MCF 10A (cell line): Measurements from ENCODE around the gene TWNK. TPM values are rescaled to one million over a fixed set of nuclear protein-coding genes. Genes with fewer than 3 reads are reported as not detected.

Experiments used
- BruUV-seq: library from RNA; stranded (reverse); fragments of 400-500 nt; replicated peaks from 2 replicates; lab custom pipeline; 2021; lab: Mats Ljungman, UMichigan
- CTCF ChIA-PET: fragments of 300-600 bp; sonication (Branson Sonifier 250); formaldehyde crosslinking; extraction: SDS; loops from one replicate; lab custom pipeline; 2021; ENCODE audit warnings: antibody characterized with exemption, inconsistent platforms; lab: Yijun Ruan, JAX
- POLR2A ChIA-PET: fragments of 300-600, 350-650 bp; sonication (Branson Sonifier 250); formaldehyde crosslinking; extraction: SDS; loops from one replicate; lab custom pipeline; 2020; ENCODE audit warnings: antibody characterized with exemption, inconsistent platforms; lab: Yijun Ruan, JAX
- DNase-seq: peaks from one replicate; pipeline ENCODE4 v3.0.0-alpha.2; 2018; ENCODE audit not compliant: unreplicated experiment
- H3K27ac Mint-ChIP-seq: one replicate; pipeline ENCODE4 v1.8.0; 2022; ENCODE audit warnings: mild to moderate bottlenecking, low read depth, mixed read lengths; ENCODE audit not compliant: unreplicated experiment
- H3K27me3 Mint-ChIP-seq: one replicate; pipeline ENCODE4 v1.8.0; 2022; ENCODE audit warnings: mixed read lengths; ENCODE audit not compliant: insufficient read depth, unreplicated experiment
- H3K36me3 Mint-ChIP-seq: one replicate; pipeline ENCODE4 v1.8.0; 2022; ENCODE audit warnings: mild to moderate bottlenecking, moderate library complexity, mixed read lengths; ENCODE audit not compliant: insufficient read depth, unreplicated experiment
- H3K4me1 Mint-ChIP-seq: one replicate; pipeline ENCODE4 v1.8.0; 2022; ENCODE audit warnings: mixed read lengths; ENCODE audit not compliant: insufficient read depth, unreplicated experiment
- H3K4me3 Mint-ChIP-seq: one replicate; pipeline ENCODE4 v1.8.0; 2022; ENCODE audit warnings: mild to moderate bottlenecking, moderate library complexity, mixed read lengths; ENCODE audit not compliant: unreplicated experiment
- H3K9me3 Mint-ChIP-seq: one replicate; pipeline ENCODE4 v1.8.0; 2022; ENCODE audit warnings: mixed read lengths; ENCODE audit not compliant: unreplicated experiment
- CTCF ChIP-seq: fragments of 200-600 bp; IDR thresholded peaks from one replicate; pipeline ENCODE4 v1.8.0; 2022; ENCODE audit warnings: antibody characterized with exemption, mild to moderate bottlenecking; ENCODE audit not compliant: unreplicated experiment
- intact Hi-C: fragments of 100-400 bp; cut with micrococcal nuclease; formaldehyde crosslinking; loops from 2 replicates; pipeline ENCODE4 v1.14.1; 2022
- total RNA-seq: library from RNA; stranded (reverse); gene quantifications from 2 replicates; pipeline ENCODE4 v1.2.3, GENCODE V29; 2022

The TWNK gene
- total RNA-seq, 1 experiment from 2014 or later, result 27.9 TPM

GRCh38 chr10:101002456-101002855 is 15.1 kb downstream of the TWNK start:
- no peaks in the 10 kb centered on the region for H3K9me3 Mint-ChIP-seq
- BruUV-seq, result no TSS peak
- ChIA-PET POLR2A (interaction anchor here (1.0 to 7.5 kb wide), 2 partner anchors 17 to 28 kb away, joined by 3 to 74 read pairs; partner anchors contain the start of genes PDZD7 and SFXN3), CTCF (interaction anchor here (1.1 to 5.9 kb wide), 3 partner anchors 9 to 39 kb away, joined by 3 to 60 read pairs (median 11); no protein-coding TSS in a partner anchor)
- intact Hi-C loops, result no loop called here
- no peak overlapping the region for H3K4me3 Mint-ChIP-seq
- no peak for DNase-seq
- H3K27me3 Mint-ChIP-seq, result no peaks in the 10 kb centered on the region
- peaks cover 19% of the 10 kb centered on the region for H3K4me1 Mint-ChIP-seq
- H3K36me3 Mint-ChIP-seq, result peaks cover 19% of the 10 kb centered on the region
- no peak overlapping the region for H3K27ac Mint-ChIP-seq
- TF ChIP-seq CTCF, result no peak

- Mint-ChIP-seq H3K9me3 (no peaks in the 10 kb centered on the region), H3K4me3 (no peak overlapping the region), H3K27ac (no peak overlapping the region), H3K4me1 (peaks cover 10% of the 10 kb centered on the region), H3K27me3 (no peaks in the 10 kb centered on the region), H3K36me3 (peaks cover 19% of the 10 kb centered on the region)
- intact Hi-C loops, result no loop called here
- ChIA-PET CTCF (interaction anchor here (0.6 to 5.9 kb wide), 7 partner anchors 8 to 91 kb away, joined by 3 to 60 read pairs (median 5); no protein-coding TSS in a partner anchor), POLR2A (interaction anchor here (1.0 to 7.5 kb wide), 2 partner anchors 15 to 27 kb away, joined by 3 to 74 read pairs; partner anchors contain the start of genes PDZD7 and SFXN3)
- no peak for TF ChIP-seq CTCF
- no TSS peak for BruUV-seq
- DNase-seq, result no peak
Measured at GRCh38 chr10:101003639-101004206, 16.4 kb downstream of the TWNK start.

- no peaks in the 10 kb centered on the region for H3K9me3 Mint-ChIP-seq
Measured at GRCh38 chr10:101005361-101005760, 18.0 kb downstream of the TWNK start.

More at GRCh38 chr10:101005361-101005760, 18.0 kb downstream of the TWNK start:
- Mint-ChIP-seq H3K36me3 (peaks cover 19% of the 10 kb centered on the region), H3K27ac (no peak overlapping the region), H3K27me3 (no peaks in the 10 kb centered on the region), H3K4me1 (peaks cover 8% of the 10 kb centered on the region), H3K4me3 (no peak overlapping the region)
- DNase-seq, result no peak
- POLR2A ChIA-PET, result no interaction called here
- intact Hi-C loops, result no loop called here
- BruUV-seq, result no TSS peak
- no peak for TF ChIP-seq CTCF
- CTCF ChIA-PET, result interaction anchor here (1.1 to 5.9 kb wide), 4 partner anchors 11 to 61 kb away, joined by 4 to 60 read pairs (median 5); no protein-coding TSS in a partner anchor
